Measurements from ENCODE around the gene BRD3. TPM values are rescaled to one million over a fixed set of nuclear protein-coding genes. Genes with fewer than 3 reads are reported as not detected.
A peak's percentile ranks its signal among the peaks of the same experiment; 100 is the strongest.

The BRD3 gene
- polyA plus RNA-seq, 3 donors = 16.4 to 18.2 (median 17.1) TPM

- Histone ChIP-seq H3K27me3 (ENCODE audit: control insufficient read depth in 2 of 2, insufficient read depth in 2 of 2, low read length in 2 of 2) (no peaks in the 10 kb centered on the region), H4K20me1 (ENCODE audit: insufficient read depth, low read length) (no peaks in the 10 kb centered on the region), H3K9ac (ENCODE audit: insufficient read depth, low read length, poor library complexity, severe bottlenecking) (no peak overlapping the region), H3K36me3 (replicated peaks in 1 of 2; ENCODE audit: control insufficient read depth in 1 of 2, insufficient read depth in 2 of 2, low read length in 2 of 2) (no peaks in the 10 kb centered on the region), H2AFZ (ENCODE audit: insufficient read depth, low read depth, low read length, poor library complexity, severe bottlenecking) (no peak overlapping the region), H3K27ac (ENCODE audit: low read depth in 1 of 2, low read length in 2 of 2) (no peak overlapping the region), H3K9me3 (replicated peaks in 1 of 2; ENCODE audit: control insufficient read depth in 1 of 2, insufficient read depth in 1 of 2, low read length in 2 of 2) (no peaks in the 10 kb centered on the region), H3K4me2 (replicated peaks; ENCODE audit: extremely low read depth, low read length, poor library complexity, severe bottlenecking) (no peak overlapping the region), H3K79me2 (ENCODE audit: insufficient read depth, low read length) (no peaks in the 10 kb centered on the region), H3K4me1 (ENCODE audit: control insufficient read depth in 1 of 2, insufficient read depth in 2 of 2, low read length in 2 of 2) (no peaks in the 10 kb centered on the region), H3K4me3 (replicated peaks in 1 of 3; ENCODE audit: low read depth in 2 of 3, low read length in 3 of 3) (no peak overlapping the region)
- no peaks in the 10 kb centered on the region for H3K9me3 Mint-ChIP-seq
- no peak for DNase-seq
- H3K27me3 Mint-ChIP-seq (ENCODE audit: low read depth in 3 of 3) = peaks cover 3 to 15% (median 6%) of the 10 kb centered on the region in 3 donors
- no peak overlapping the region for H3K4me3 Mint-ChIP-seq
- 67% methylated on average over 9 of the region's 9 CpGs for WGBS (ENCODE audit: insufficient coverage)
- H3K36me3 Mint-ChIP-seq = no peaks in the 10 kb centered on the region
- TF ChIP-seq CTCF (IDR thresholded peaks at IDR 0.05) = no peak
- intact Hi-C loops (cut with micrococcal nuclease) = no loop called here
- H3K27ac Mint-ChIP-seq = peak overlapping the region in 1 of 7 donors; percentile 41
- peaks cover 2% of the 10 kb centered on the region for H3K4me1 Mint-ChIP-seq
Measured at GRCh38 chr9:134111064-134111463, 43.2 kb upstream of the BRD3 start.

GRCh38 chr9:134103391-134103998, 35.7 kb upstream of the BRD3 start:
- no peak overlapping the region for H3K9ac ChIP-seq (ENCODE audit: insufficient read depth, low read length, poor library complexity, severe bottlenecking)
- no peaks in the 10 kb centered on the region for H3K36me3 Mint-ChIP-seq
- H3K27ac Mint-ChIP-seq = no peak overlapping the region

More at GRCh38 chr9:134103391-134103998, 35.7 kb upstream of the BRD3 start:
- Histone ChIP-seq H3K9me3 (replicated peaks in 1 of 2; ENCODE audit: control insufficient read depth in 1 of 2, insufficient read depth in 1 of 2, low read length in 2 of 2) (no peaks in the 10 kb centered on the region), H2AFZ (ENCODE audit: insufficient read depth, low read depth, low read length, poor library complexity, severe bottlenecking) (no peak overlapping the region), H3K36me3 (replicated peaks in 1 of 2; ENCODE audit: control insufficient read depth in 1 of 2, insufficient read depth in 2 of 2, low read length in 2 of 2) (no peaks in the 10 kb centered on the region), H3K4me1 (ENCODE audit: control insufficient read depth in 1 of 2, insufficient read depth in 2 of 2, low read length in 2 of 2) (peaks cover 0 to 6% of the 10 kb centered on the region in 2 donors), H3K27me3 (ENCODE audit: control insufficient read depth in 2 of 2, insufficient read depth in 2 of 2, low read length in 2 of 2) (no peaks in the 10 kb centered on the region), H4K20me1 (ENCODE audit: insufficient read depth, low read length) (no peaks in the 10 kb centered on the region), H3K4me3 (replicated peaks in 1 of 3; ENCODE audit: low read depth in 2 of 3, low read length in 3 of 3) (no peak overlapping the region), H3K79me2 (ENCODE audit: insufficient read depth, low read length) (no peaks in the 10 kb centered on the region), H3K27ac (ENCODE audit: low read depth in 1 of 2, low read length in 2 of 2) (no peak overlapping the region), H3K4me2 (replicated peaks; ENCODE audit: extremely low read depth, low read length, poor library complexity, severe bottlenecking) (no peak overlapping the region)
- Mint-ChIP-seq H3K4me3 (peak overlapping the region in 1 of 2 donors; percentile 7), H3K4me1 (peaks cover 7% of the 10 kb centered on the region), H3K9me3 (peaks cover 0 to 6% (median 3%) of the 10 kb centered on the region in 7 donors), H3K27me3 (ENCODE audit: low read depth in 3 of 3) (peaks cover 9 to 22% (median 18%) of the 10 kb centered on the region in 3 donors)
- no peak for TF ChIP-seq CTCF (IDR thresholded peaks at IDR 0.05)
- 75% methylated on average over 5 of the region's 5 CpGs for WGBS (ENCODE audit: insufficient coverage)
- intact Hi-C loops (cut with micrococcal nuclease) = no loop called here
- no peak for DNase-seq
